GM19397 (cell line): ENCODE measurements around the gene SLC22A6.
"Not testable (repeated sequence)": the region's sequence is repeated elsewhere in the genome, so short reads cannot be mapped to it uniquely, and the experiment has no call there.

Source experiments
- ATAC-seq: cut with Tn5 transposase; IDR thresholded peaks from one replicate; pipeline ENCODE4 v1.9.1; 2021; ENCODE audit warnings: mild to moderate bottlenecking, moderate library complexity; ENCODE audit not compliant: unreplicated experiment

SLC22A6 gene

DNA sequence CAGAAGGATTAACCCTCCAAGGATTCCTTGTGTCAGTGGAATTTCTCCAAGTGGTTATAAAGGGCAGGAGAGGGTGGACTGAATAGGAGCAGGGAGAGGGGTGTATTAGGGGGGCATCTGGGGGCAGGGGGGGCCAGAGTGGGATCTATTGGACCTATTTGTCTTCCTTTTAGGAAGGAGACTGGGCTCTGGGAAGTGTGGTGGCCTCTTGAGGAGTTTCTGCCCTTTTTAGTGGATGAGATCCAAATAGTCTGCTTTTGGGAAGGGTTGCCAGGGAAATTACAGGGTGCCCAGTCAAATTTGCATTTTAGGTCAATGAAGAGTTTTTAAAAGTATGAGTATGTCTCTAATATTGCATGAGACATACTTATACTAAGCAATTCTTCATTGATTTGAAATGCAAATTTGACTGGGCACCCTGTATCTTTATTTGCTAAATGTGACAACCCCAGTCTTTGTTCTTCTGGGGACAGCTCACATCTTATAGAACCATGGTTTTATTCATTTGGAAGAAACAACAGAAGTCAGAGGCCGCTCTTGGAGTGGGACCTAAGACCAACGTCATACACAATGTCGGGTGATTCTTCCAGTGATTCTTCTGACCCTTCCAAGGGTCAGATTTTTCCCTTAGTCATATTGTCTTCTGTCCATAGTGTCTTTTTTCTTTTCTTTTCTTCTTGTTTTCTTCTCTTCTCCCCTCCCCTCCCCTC, 429 bp upstream of the SLC22A6 start:
- ATAC-seq = no peak

DNA sequence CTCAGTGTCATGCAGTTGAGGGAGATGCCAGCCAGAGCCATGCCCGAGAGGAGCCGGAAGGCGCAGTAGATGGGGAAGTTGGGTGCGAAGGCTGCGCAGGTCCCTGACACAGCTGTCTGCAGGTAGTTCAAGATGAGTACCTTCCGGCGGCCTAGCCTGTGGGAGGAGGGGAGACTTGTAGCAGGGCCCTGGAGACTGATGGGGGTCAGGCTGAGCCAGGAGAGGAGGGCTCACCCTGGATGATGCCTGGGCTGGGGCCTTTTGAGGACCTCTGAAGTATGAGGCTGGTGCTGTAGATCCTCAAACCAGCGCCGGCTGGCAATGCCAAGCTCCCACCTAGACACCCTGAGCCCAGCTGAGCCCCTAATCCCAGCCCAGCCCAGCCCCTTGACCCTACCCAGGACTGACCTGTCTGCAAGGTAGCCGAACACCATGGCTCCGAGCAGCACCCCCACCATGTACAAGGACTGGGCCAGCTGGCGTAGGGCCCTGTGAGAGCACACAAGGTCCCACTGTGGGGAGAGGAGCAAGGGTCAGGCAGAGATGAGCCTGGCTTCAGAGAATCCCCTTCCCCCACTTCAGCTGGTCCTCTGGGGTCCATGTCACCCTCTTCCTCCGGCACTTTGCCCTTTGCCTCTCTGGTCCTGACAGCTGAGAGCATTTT, 1.1 kb downstream of the SLC22A6 start:
- ATAC-seq = no peak

DNA sequence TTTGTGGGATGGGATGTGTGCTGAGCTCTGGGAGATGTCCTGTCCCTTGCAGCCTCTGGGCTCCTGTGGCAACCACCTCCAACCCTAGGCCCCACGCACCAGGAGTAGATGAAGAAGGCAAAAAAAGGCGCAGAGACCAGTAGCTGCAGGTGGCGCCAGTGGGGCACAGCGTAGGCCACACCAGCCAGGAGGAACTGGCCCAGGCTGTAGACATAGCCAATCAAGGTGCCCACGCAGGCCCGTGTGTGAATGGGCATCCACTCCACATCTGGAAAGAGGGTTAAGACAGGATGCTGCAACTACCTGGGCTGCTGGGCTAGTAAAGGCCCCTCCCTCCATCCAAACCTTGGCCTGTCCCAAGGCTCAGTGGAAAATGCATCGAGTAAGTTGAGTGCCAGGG, 3.0 kb downstream of the SLC22A6 start:
- ATAC-seq = no peak

DNA sequence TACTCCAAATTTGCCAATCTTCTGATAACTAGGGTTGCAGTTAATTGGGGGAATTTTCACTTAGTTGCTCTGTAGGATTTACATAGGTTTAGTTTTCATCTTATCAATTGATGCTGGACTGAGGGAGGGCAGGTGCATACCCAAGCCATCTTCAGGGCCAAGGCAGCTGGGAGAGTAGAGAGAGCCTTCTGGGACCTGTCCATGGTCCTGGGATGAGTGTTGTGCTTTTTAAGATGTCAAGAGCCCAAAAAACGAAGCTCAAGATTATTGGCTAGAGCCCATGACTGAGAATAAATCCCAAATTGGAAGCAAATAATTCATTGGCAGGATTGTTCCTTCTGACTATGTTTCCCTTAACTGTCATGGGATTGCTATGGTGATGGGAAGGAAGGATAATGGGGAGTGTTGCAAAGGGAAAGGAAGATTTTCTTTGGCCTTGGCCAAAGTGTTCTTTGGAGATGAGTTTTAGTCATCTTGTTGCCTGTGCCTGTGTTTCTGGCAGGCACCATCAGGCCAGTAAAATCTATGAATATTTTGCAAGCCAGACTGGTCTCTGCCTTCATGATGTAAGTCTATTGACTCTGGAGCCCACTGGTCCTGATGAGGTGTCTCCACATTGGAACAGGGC, 4.5 kb downstream of the SLC22A6 start:
- ATAC-seq = no peak

DNA sequence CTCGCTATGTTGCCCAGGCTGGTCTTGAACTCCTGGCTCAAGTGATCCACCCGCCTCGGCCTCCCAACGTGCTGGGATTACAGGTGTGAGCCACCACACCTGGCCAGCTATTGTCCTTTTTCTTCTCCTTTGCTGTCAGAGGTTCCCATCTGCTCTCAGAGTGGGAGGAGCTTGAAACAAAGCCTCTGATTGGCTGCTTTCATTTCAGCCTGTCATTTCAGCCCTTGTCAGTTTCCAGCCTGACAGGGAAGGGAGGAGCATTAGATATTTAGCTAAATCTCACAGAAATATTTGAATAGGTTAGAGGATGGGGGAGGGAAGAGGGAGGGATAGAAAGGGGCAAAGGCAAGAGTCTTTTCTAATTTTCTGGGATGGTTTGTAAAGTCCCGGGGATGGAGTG, 8.7 kb downstream of the SLC22A6 start:
- no peak for ATAC-seq

DNA sequence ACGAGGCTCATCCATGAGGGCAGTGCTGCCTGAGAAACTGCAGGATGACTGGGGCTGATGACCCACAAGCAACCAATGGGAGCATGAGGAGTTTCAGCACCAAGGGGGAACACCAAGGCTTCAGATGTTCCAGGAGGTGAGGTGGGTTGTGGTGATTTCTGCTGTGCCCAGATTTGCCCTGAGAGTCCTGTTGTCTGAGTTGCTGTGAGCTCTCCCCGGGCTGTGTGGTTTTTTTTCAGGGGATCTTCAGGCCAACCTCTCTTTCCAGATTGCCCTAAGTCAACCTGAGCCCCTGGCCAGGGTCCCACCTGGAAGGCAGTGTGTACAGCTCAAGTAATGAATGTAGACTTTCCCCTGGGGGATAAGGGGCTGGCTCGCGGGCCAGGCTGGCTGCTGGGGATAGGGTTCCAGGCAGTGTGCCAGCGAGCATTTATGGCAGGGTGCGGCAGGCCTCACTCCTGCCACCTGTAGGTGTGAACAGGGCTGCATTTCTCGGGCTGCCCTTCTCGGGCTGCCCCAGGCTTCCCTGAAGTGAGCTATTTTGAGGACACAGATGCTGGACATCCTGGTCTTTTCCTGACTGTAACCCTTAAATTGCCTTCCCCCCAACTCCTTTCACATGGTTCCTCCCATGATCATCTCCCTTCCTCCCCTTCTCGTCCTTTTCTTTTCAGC, 9.8 kb downstream of the SLC22A6 start:
- ATAC-seq = no peak

DNA sequence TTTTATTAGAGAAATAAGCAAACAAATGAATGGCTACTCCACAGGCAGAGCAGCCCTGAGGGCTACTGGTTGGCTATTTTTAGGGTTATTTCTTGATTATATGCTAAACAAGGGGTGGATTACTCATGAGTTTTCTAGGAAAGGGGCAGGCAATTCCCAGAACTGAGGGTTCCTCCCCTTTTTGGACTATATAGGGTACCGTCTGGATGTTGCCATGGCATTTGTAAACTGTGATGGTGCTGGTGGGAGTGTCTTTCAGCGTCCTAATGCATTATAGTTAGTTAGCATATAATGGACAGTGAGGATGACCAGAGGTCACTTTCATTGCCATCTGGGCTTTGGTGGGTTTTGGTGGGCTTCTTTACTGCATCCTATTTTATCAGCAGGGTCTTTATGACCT, 19.2 kb downstream of the SLC22A6 start:
- ATAC-seq = no peak

DNA sequence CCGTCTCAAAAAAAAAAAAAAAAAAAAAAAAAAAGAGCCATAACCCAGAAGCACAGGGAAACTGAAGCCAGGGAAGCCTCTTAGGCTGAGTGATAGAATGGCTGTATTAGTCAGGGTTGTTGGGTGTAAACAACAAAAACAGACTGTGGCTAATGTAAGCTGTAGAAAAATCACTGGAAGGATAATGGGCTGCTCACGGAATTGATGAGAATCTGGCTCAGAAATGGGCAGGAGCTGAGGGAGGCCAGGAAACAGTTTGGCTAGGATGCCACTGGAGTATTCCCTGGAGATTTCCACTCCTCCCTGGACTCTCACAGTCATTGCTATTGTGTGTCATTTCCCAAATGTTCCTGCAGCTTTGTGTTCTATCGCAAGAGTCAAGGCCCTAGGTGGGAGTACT, 22.4 kb downstream of the SLC22A6 start:
- ATAC-seq = no peak

DNA sequence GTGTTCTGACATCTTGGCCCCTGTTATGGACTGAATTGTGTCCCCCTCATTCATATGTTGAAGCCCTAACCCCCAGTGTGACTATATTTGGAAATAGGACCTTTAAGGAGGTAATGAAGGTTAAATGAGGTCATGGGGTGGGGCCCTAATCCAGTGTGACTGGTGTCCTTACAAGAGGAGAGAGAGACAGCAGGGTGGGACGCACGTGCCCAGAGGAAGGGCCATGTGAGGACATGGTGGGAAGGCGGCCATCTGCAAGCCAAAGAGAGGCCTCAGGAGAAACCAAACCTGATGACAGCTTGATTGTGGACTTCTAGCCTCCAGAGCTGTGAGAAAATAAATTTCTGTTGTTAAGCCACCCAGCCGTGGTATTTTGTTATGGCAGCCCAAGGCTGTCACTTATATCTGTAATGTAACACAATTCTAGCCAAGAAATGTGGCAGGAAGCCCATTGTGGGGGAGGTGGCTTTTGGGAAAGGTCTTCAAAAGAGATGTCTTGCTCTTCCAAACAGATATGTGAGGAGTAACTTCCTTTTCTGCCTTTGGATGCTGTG, 23.7 kb downstream of the SLC22A6 start:
- no peak for ATAC-seq

DNA sequence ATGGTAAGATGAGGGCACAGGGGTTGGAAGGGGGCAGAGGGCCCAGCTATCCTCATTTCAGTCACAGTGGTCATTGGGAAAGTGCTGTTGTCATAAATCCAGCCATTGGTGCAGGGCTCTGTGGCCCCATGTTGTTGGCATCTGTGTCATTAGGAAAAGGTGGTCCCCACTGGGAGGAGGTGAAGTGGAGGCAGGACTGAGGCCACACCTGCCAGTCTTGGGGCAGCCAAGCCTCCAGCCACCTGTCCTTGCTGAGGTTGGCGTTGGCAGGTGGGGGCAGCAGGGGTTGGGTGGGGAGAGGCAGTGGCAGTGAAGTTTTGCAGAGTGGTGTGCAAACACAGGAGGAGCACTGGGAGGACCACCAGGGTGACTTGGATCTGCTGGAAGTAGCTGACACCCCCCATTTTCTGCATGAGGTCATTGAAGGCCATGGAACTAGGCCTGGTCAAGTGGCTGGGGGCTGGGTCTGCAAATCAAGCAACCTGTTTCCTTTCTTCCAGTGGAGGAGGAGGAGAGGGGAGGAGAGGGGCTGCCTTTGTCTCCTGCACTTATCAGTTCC, 25.3 kb downstream of the SLC22A6 start:
- no peak for ATAC-seq

DNA sequence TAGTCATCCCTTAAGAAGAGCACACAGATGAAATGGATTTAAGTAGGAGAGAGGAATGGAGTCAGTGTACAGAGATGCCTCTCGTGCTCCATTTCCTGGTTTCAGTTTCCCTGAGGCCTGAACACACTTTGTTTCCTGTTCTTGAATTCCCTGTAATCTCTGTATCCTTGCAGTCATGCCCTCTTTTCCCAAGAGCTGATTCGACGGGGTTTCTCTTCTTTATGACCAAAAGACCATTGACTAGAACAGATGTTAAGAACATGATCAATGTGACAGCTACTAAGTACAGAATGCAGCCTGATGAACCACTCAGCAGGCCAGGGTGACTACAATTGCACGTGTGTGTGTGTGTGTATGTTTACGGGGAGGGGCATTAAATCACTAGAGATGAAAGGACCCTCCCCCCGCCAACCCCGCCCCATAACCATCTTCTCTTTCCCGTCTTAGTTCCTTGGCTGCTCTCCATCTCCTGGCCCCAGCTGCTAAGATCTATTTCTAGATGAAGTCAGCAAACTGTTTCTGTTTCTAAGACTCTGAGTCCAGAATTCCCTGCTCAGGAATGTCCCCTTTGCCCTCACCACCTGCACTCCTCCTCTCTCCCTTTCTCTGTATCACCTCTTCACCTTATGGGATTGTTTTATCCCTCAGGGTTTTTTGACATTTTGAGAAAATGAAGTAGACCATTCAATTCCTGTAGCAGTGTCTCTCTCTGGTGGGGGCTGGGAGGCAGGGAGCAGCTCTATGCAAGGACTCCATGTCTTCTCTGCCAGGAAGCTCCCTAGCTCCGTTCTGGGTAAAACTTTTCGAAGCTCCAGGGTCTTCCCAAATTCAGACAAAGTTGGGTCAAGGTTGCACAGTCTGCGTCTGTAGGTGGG, 26.0 kb downstream of the SLC22A6 start:
- no peak for ATAC-seq

DNA sequence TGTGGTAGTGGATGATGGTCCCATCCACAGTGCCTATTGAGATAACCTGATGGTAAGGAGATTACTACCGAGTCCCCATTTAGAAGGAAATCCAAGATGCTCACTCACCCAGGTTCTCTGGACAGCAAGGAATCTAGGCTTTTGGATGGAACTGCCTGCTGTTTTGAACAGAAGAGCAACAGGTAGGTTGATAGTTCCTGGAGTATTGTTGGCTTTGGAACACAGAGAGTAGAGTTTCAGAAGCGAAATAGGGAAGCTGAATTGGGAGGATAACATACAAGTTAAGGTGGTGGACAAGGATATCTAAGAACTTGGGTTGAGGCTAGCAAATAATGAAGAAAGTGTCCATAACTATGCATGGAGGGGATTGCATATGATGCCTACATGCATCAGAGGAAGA, 27.6 kb downstream of the SLC22A6 start:
- ATAC-seq = no peak

DNA sequence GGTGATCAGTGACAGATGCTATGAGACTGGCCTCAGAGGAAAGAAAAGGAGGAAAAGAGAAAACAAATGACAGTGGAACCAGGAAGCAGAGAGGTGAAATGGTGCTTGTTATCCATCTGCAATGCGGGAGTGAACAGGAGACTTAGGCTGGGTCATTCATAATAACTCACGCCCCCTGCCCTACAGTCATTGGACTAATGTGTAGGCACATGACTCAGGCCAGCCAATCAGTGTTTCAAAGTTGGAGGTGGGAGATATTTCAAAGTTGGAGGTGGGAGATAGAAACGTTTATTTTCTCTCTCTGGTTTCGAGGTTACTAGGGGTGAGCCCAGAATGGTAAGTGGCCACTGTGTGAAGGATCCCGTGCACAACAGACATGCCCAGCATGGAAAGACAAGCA, 30.3 kb downstream of the SLC22A6 start:
- ATAC-seq = no peak

DNA sequence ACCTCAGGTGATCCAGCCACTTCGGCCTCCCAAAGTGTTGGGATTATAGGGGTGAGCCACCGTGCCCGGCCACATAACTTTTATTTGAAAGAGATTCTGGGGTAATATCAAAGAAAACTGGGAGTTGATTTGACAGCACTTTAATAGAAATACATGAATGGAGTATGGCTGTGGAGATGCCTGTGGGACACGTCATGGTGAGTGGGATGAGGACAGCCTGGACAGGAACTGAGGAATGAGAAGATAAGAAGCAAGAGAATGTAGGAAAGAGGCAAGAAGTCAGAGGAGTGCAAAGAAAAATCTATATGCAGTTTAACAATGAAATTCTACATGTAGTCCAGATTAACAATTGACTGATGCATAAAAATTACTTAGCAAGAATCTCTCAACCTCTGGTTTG, 31.0 kb downstream of the SLC22A6 start:
- ATAC-seq = no peak

DNA sequence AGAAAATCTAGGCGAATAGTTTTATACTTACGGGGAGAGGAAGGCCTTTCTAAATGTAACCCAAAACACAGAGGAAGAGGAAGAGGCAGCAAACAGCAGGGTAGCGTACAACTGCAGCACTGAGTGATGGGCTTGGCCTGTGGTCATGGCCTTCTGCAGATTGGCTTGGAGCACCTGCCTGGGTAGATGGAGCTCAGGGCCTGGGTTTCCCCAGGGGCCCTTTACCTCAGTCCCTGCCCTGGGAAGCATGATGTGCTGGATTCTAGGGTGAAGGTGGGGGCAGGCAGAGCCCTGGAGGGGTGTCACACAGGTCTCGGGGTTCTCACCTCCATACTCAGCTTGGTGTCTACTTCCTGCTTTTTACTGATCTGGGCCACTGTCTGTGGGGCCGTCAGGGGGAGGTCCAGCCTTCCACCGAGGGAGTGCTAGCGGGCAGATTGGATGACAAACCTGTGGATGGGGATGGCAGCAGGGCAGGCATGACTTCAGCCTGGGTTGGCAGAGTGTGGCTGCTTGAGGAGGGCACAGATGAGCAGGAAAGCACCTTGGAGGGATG, 35.9 kb downstream of the SLC22A6 start:
- ATAC-seq = no peak

DNA sequence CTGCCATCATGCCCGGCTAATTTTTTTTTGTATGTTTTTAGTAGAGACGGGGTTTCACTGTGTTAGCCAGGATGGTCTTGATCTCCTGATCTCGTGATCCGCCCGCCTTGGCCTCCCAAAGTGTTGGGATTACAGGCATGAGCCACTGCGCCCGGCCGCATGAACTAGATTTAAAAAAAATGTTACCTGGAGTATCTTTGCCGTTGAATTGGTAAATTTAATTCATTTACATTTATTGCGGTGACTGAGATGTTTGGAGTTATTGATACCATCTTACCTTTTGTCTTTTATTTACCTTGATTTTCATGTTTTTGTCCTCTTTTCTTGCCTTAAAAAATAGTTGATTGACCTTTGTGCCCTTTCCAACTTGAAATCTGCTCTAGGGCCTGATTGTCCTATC, 39.2 kb downstream of the SLC22A6 start:
- not testable (repeated sequence) for ATAC-seq

DNA sequence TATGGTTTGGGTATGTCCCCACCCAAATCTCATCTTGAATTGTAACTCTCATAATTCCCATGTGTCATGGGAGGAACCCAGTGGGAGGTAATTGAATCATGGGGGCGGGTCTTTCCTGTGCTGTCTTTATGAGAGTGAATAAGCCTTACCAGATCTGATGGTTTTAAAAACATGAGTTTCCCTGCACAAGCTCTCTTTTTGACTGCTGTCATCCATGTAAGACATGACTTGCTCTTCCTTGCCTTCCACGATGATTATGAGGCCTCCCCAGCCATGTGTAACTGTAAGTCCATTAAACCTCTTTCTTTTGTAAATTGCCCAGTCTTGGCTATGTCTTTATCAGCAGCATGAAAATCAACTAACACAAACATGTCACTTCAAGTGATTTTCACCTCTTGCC, 47.2 kb downstream of the SLC22A6 start:
- not testable (repeated sequence) for ATAC-seq

DNA sequence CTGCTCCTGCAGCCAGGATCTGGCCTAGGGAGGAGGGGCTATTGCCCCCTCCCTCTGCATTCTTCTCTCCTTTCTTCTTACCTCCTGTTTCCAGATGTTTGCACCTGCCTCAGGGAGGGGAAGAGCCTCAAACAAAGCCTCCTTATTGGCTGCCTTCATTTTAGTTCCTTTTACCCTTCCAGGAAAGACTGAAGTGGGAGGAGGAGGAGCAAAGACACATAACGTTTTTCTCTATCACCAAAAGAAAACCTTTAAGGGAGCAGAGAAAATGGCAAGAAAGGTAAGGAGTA, 50.3 kb downstream of the SLC22A6 start:
- ATAC-seq = no peak

DNA sequence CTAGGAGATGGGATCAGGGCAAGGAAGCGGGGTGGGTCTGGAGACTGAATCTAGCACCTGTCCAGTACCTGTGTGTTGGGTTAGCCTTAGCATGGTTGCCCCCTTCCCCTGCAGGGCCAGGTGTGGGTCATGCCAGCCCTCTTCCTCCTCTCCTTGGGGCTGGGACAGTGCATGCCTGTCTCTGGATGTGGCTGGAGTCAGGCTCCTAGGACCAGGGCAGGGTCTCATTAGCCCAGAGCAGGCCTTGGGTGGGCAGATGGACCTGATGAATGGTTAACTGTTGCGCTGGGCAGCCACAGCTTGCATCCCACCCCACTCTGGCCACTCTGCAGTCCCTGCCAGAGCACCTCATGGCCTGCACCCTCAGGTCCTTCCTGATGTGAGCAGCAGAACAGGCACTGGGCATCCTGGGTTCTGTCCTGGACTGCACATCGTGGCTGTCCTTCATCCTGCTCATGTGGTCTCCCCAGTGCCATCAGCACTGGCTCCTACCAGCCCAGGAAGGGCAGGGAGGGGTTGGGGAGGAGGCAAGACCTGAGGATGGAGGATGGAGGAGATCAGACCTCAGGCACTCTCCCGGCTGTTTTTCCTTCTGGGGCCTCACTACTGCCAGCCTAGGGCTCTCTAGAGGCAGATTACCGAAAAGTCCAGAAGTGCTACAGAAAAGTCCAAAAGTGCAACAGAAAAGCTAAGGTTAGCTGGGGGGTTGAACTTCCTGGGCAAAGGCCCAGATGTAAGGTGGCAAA, 50.8 kb downstream of the SLC22A6 start:
- ATAC-seq = no peak
